HCT116 (cell line): ENCODE results near the gene CYSLTR2. TPM values are rescaled to one million over a fixed set of nuclear protein-coding genes. Genes with fewer than 3 reads are reported as not detected.
A peak's percentile ranks its signal among the peaks of the same experiment; 100 is the strongest.

Source experiments
- ATAC-seq: fragments of 200-7000 bp; cut with Tn5 transposase; 2 replicates; pipeline ENCODE4 v1.9.1; 2020; ENCODE audit warnings: mild to moderate bottlenecking, moderate library complexity
- BruUV-seq: library from RNA; stranded (reverse); fragments of 400-500 nt; replicated peaks from 2 replicates; lab custom pipeline; 2021; lab: Mats Ljungman, UMichigan
- CTCF ChIA-PET: fragments of 300-600 bp; sonication (Branson Sonifier 250); formaldehyde crosslinking; loops from one replicate; lab custom pipeline; 2021; ENCODE audit warnings: antibody characterized with exemption; lab: Charles Lee
- POLR2A ChIA-PET: fragments of 300-600, 350-600 bp; sonication (Branson Sonifier 250); formaldehyde crosslinking; loops from one replicate; lab custom pipeline; 2021; ENCODE audit warnings: antibody characterized with exemption; lab: Charles Lee
- RAD21 ChIA-PET, 2 experiments: fragments of 300-600 bp; sonication (Branson Sonifier 250); formaldehyde crosslinking; loops; one replicate each; lab custom pipeline; 2023; ENCODE audit warnings: low total read pairs in 2 of 2; ENCODE audit not compliant: uncharacterized antibody in 2 of 2, unreplicated experiment in 2 of 2, low non-redundant PET in 1 of 2; lab: Charles Lee
- DNase-seq: peaks from one replicate; pipeline ENCODE4 v3.0.0-alpha.2; 2010; ENCODE audit warnings: low read depth, low spot score
- H2AFZ ChIP-seq: fragments of 200-600 bp; shearing (Covaris generic), sonication (generic); 2 replicates; pipeline ENCODE4 v1.6.1; 2017; ENCODE audit warnings: low read depth, mixed run types, mixed read lengths, antibody characterized with exemption, low read length; ENCODE audit not compliant: poor library complexity, severe bottlenecking
- H3K27ac ChIP-seq: 2 replicates; pipeline ENCODE4 v1.5.1; 2012; ENCODE audit warnings: low read depth, low read length
- H3K27me3 ChIP-seq: fragments of 200-600 bp; sonication (generic); 2 replicates; pipeline ENCODE4 v1.6.1; 2016; ENCODE audit warnings: mixed run types, low read length, mixed read lengths; ENCODE audit not compliant: insufficient read depth
- H3K36me3 ChIP-seq, 2 experiments: fragments of 200-500 bp in 1 of 2; fragments of 200-600 bp in 1 of 2; sonication (Bioruptor generic) in 1 of 2; sonication (generic) in 1 of 2; 2 replicates each; pipeline versions ENCODE4 v1.5.1 to v1.6.1; 2014 to 2016; ENCODE audit warnings: low read length in 2 of 2, inconsistent platforms in 1 of 2, mixed read lengths in 1 of 2, mixed run types in 1 of 2; ENCODE audit not compliant: insufficient read depth in 2 of 2, control insufficient read depth in 1 of 2
- H3K4me1 ChIP-seq, 2 experiments: fragments of 200-600 bp in 1 of 2; sonication (generic) in 1 of 2; 2 replicates each; pipeline versions ENCODE4 v1.5.1 to v1.6.1; 2012 to 2017; ENCODE audit warnings: low read length in 2 of 2, inconsistent platforms in 1 of 2, mild to moderate bottlenecking in 1 of 2, mixed read lengths in 1 of 2, mixed run types in 1 of 2, moderate library complexity in 1 of 2; ENCODE audit not compliant: insufficient read depth in 2 of 2, control insufficient read depth in 1 of 2
- H3K4me2 ChIP-seq: fragments of 200-600 bp; sonication (generic); 2 replicates; pipeline ENCODE4 v1.6.1; 2017; ENCODE audit warnings: mixed run types, low read length, mixed read lengths
- H3K4me3 ChIP-seq, 2 experiments: fragments of 200-600 bp in 1 of 2; sonication (generic) in 1 of 2; replicated peaks in 1 of 2; 2 replicates each; pipeline ENCODE4 v1.5.1; 2011 to 2016; ENCODE audit warnings: low read length in 2 of 2, control low read depth in 1 of 2, low read depth in 1 of 2, mild to moderate bottlenecking in 1 of 2, mixed read lengths in 1 of 2, mixed run types in 1 of 2
- H3K79me2 ChIP-seq: fragments of 200-600 bp; sonication (generic); 2 replicates; pipeline ENCODE4 v1.6.1; 2017; ENCODE audit warnings: mild to moderate bottlenecking, mixed run types, low read length, moderate library complexity, mixed read lengths; ENCODE audit not compliant: insufficient read depth
- H3K9ac ChIP-seq: fragments of 200-600 bp; sonication (generic); 2 replicates; pipeline ENCODE4 v1.6.1; 2016; ENCODE audit warnings: low read length, mixed read lengths
- H3K9me2 ChIP-seq: fragments of 200-600 bp; sonication (generic), shearing (Covaris generic); 2 replicates; pipeline ENCODE4 v1.6.1; 2017; ENCODE audit warnings: mixed run types, mild to moderate bottlenecking, moderate library complexity; ENCODE audit not compliant: insufficient read depth
- H3K9me3 ChIP-seq, 2 experiments: fragments of 200-500 bp in 1 of 2; fragments of 200-600 bp in 1 of 2; sonication (Bioruptor generic) in 1 of 2; sonication (generic) in 1 of 2; 2 replicates each; pipeline ENCODE4 v1.6.1; 2014 to 2017; ENCODE audit warnings: low read length in 2 of 2, mixed read lengths in 2 of 2, inconsistent platforms in 1 of 2, low read depth in 1 of 2, mild to moderate bottlenecking in 1 of 2, mixed run types in 1 of 2, moderate library complexity in 1 of 2; ENCODE audit not compliant: control insufficient read depth in 1 of 2, insufficient read depth in 1 of 2
- H4K20me1 ChIP-seq: fragments of 200-600 bp; sonication (generic), shearing (Covaris generic); 2 replicates; pipeline ENCODE4 v1.6.1; 2017; ENCODE audit warnings: mixed run types, mild to moderate bottlenecking, moderate library complexity; ENCODE audit not compliant: insufficient read depth
- CBX3 ChIP-seq: IDR thresholded peaks from 2 replicates; pipeline ENCODE4 v1.6.1; 2012; ENCODE audit warnings: low read depth
- EGR1 ChIP-seq: IDR thresholded peaks from 2 replicates; pipeline ENCODE4 v1.6.1; 2012; ENCODE audit warnings: low read depth
- ELF1 ChIP-seq: IDR thresholded peaks from 2 replicates; pipeline ENCODE4 v1.6.1; 2012; ENCODE audit warnings: low read depth, borderline replicate concordance
- EZH2phosphoT487 ChIP-seq: fragments of 200-600 bp; IDR thresholded peaks from 2 replicates; pipeline ENCODE4 v1.6.1; 2018; ENCODE audit warnings: antibody characterized with exemption, borderline replicate concordance
- POLR2A ChIP-seq: IDR thresholded peaks from 2 replicates; pipeline ENCODE4 v1.7.0; 2011; ENCODE audit warnings: borderline replicate concordance; ENCODE audit not compliant: insufficient read depth, insufficient read length; ENCODE audit errors: extremely low read depth
- POLR2AphosphoS5 ChIP-seq: IDR thresholded peaks from 2 replicates; pipeline ENCODE4 v1.6.1; 2011; ENCODE audit warnings: mild to moderate bottlenecking, low read depth, low read length, moderate library complexity
- RAD21 ChIP-seq: IDR thresholded peaks from 2 replicates; pipeline ENCODE4 v1.6.1; 2012; ENCODE audit warnings: low read depth, mild to moderate bottlenecking
- ZFX ChIP-seq: fragments of 450-650 bp; IDR thresholded peaks from 2 replicates; pipeline ENCODE4 v1.6.1; 2017
- ZNF274 ChIP-seq: fragments of 200-500 bp; sonication (Bioruptor generic); IDR thresholded peaks from 2 replicates; pipeline ENCODE4 v1.6.1; 2014; ENCODE audit warnings: mild to moderate bottlenecking, low read depth, low read length, inconsistent platforms
- intact Hi-C: fragments of 100-400 bp; cut with micrococcal nuclease; formaldehyde crosslinking; loops from 2 replicates; pipeline ENCODE4 v1.10.0; 2022
- total RNA-seq: library from RNA; stranded (reverse); gene quantifications from one replicate; pipeline ENCODE4 v1.2.1, GENCODE V29; 2021; ENCODE audit not compliant: unreplicated experiment
- TF ChIP-seq, protein P1 (sequence below), 3 experiments: fragments of 200-600 bp in 1 of 3; sonication (generic) in 1 of 3; IDR thresholded peaks in 2 of 3; conservative IDR thresholded peaks in 1 of 3; 2 replicates each; pipeline ENCODE4 v1.5.1; 2012 to 2017; ENCODE audit warnings: low read depth in 2 of 3, low read length in 2 of 3, antibody characterized with exemption in 1 of 3, borderline replicate concordance in 1 of 3, control low read depth in 1 of 3, mild to moderate bottlenecking in 1 of 3, mixed read lengths in 1 of 3, mixed run types in 1 of 3, moderate library complexity in 1 of 3; ENCODE audit not compliant: insufficient read depth in 1 of 3
- TF ChIP-seq, protein P2 (sequence below): IDR thresholded peaks from 2 replicates; pipeline ENCODE4 v1.6.1; 2012

CYSLTR2 gene
- total RNA-seq, 1 experiment from 2014 or later = not detected

DNA sequence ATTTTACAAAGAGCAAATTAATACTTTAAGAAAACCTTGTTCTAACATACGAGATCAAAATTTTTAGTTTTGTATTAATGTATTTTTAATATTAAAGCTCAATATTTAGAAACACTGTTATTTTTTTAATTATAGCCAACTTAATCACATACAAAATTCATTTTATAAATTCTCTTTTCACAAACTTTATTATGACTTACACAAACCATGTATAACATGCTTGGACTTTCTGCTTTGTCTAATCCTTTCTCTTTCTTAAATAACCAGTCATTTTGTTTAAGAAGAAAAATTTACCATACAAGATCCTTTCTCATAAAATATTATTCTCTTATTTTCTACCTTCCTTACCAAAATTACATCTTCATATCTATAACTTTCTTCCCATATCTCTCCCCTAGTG, 62.2 kb downstream of the CYSLTR2 start:
- ChIA-PET CTCF (no interaction called here), RAD21 (no interaction called here)
- no peaks in the 10 kb centered on the region for H3K36me3 ChIP-seq
- H3K9me2 ChIP-seq = no peaks in the 10 kb centered on the region
- H2AFZ ChIP-seq = no peak overlapping the region
- ATAC-seq = no peak
- 0 out of 2 replicates have a peak, but pooled peaks have one; percentile 17 for TF ChIP-seq CBX3
- no peak for TF ChIP-seq POLR2A
- TF ChIP-seq, all 23 proteins: peak for 1
- H3K27ac ChIP-seq = no peak overlapping the region
- no peak overlapping the region for H3K4me2 ChIP-seq
- no peak overlapping the region for H3K4me3 ChIP-seq
- no peaks in the 10 kb centered on the region for H3K79me2 ChIP-seq
- POLR2A ChIA-PET = no interaction called here
- no peak for DNase-seq
- BruUV-seq = no TSS peak
- no peaks in the 10 kb centered on the region for H3K27me3 ChIP-seq
- H3K9ac ChIP-seq = no peak overlapping the region
- peaks cover 3 to 8% of the 10 kb centered on the region in 2 experiments; a peak in 1 of 4 replicates for H3K9me3 ChIP-seq
- H3K4me1 ChIP-seq = no peaks in the 10 kb centered on the region
- H4K20me1 ChIP-seq = no peaks in the 10 kb centered on the region
- intact Hi-C loops = no loop called here

DNA sequence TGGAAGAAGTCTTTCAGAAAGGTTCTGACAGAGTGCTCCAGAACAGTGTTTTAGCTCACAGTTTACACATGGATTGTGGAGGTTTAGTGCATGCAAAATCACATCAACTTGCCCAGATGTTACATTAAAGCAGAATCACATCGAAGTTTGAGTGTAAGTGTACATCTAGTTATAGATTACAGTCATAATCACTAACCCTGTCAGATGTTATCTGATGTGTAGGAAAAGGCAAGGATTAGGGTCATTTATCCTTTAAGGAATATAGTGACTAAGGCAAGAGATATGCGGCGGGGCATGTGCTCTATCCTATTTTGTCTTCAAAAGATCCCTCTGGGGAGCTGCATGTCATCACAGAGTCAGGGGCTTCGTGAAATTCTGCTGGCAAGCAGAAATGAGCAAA, 66.9 kb downstream of the CYSLTR2 start:
- RAD21 ChIA-PET = no interaction called here
- H3K4me3 ChIP-seq = no peak overlapping the region
- peaks cover 3 to 8% of the 10 kb centered on the region in 2 experiments; a peak in 1 of 4 replicates for H3K9me3 ChIP-seq
- no peaks in the 10 kb centered on the region for H4K20me1 ChIP-seq
- no peaks in the 10 kb centered on the region for H3K79me2 ChIP-seq
- ATAC-seq (no peak), DNase-seq (no peak)
- CTCF ChIA-PET = no interaction called here
- H3K4me2 ChIP-seq = no peak overlapping the region
- TF ChIP-seq ELF1 = no peak
- no peaks in the 10 kb centered on the region for H3K27me3 ChIP-seq
- H3K27ac ChIP-seq = no peak overlapping the region
- no peaks in the 10 kb centered on the region for H3K9me2 ChIP-seq
- H3K9ac ChIP-seq = no peak overlapping the region
- H2AFZ ChIP-seq = no peak overlapping the region
- no peaks in the 10 kb centered on the region for H3K36me3 ChIP-seq
- intact Hi-C loops = no loop called here
- no peaks in the 10 kb centered on the region for H3K4me1 ChIP-seq
- POLR2A ChIA-PET = no interaction called here
- no TSS peak for BruUV-seq

DNA sequence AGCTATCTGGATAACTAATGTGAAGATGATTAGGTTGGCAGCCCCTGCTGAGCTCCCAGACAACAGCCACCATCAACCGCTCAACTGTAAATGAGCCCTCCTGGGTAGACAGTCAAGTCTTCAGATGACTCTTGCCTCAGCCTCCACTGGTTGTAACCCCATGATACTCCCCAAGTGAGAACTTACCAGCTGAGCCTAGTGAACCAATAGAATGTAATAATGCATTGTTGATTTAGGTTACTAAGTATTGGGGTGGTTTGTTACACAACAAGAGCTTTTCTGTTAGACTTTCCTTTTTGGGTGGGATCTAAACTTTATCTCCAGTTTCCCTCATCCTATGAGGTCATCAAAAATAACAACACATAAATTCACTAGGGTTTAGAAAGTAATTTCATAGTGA, 69.4 kb downstream of the CYSLTR2 start:
- no peak for ATAC-seq
- Histone ChIP-seq H3K9ac (no peak overlapping the region), H4K20me1 (no peaks in the 10 kb centered on the region), H3K79me2 (no peaks in the 10 kb centered on the region), H3K4me1 (no peaks in the 10 kb centered on the region), H3K36me3 (no peaks in the 10 kb centered on the region), H3K9me3 (peaks cover 0 to under 1% of the 10 kb centered on the region in 2 experiments; a peak in 1 of 4 replicates), H2AFZ (no peak overlapping the region), H3K4me2 (no peak overlapping the region), H3K4me3 (no peak overlapping the region), H3K9me2 (no peaks in the 10 kb centered on the region), H3K27me3 (no peaks in the 10 kb centered on the region), H3K27ac (no peak overlapping the region)
- ChIA-PET RAD21 (no interaction called here), CTCF (no interaction called here), POLR2A (no interaction called here)
- no peak for DNase-seq
- no TSS peak for BruUV-seq
- intact Hi-C loops = no loop called here
- TF ChIP-seq EGR1 (no peak), ZFX (no peak), RAD21 (no peak), ELF1 (no peak), POLR2A (no peak), POLR2AphosphoS5 (no peak), ZNF274 (no peak), EZH2phosphoT487 (no peak)
- TF ChIP-seq, protein P1, sequence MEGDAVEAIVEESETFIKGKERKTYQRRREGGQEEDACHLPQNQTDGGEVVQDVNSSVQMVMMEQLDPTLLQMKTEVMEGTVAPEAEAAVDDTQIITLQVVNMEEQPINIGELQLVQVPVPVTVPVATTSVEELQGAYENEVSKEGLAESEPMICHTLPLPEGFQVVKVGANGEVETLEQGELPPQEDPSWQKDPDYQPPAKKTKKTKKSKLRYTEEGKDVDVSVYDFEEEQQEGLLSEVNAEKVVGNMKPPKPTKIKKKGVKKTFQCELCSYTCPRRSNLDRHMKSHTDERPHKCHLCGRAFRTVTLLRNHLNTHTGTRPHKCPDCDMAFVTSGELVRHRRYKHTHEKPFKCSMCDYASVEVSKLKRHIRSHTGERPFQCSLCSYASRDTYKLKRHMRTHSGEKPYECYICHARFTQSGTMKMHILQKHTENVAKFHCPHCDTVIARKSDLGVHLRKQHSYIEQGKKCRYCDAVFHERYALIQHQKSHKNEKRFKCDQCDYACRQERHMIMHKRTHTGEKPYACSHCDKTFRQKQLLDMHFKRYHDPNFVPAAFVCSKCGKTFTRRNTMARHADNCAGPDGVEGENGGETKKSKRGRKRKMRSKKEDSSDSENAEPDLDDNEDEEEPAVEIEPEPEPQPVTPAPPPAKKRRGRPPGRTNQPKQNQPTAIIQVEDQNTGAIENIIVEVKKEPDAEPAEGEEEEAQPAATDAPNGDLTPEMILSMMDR (IDR thresholded peaks at IDR 0.05 in 2 of 3, conservative IDR thresholded peaks at IDR 0.05 in 1 of 3; ENCODE audit: borderline replicate concordance in 1 of 3, insufficient read depth in 1 of 3, low read depth in 2 of 3, low read length in 2 of 3) = no peak
- TF ChIP-seq, protein P2, sequence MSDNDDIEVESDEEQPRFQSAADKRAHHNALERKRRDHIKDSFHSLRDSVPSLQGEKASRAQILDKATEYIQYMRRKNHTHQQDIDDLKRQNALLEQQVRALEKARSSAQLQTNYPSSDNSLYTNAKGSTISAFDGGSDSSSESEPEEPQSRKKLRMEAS = no peak
